OCI-M1 (cell line): ENCODE measurements around the gene HHIPL1.

Source experiments
- DNase-seq: peaks from one replicate; lab custom pipeline; 2025; lab: John Stamatoyannopoulos, UW

HHIPL1 gene

GRCh38 chr14:99690636-99691035, 45.7 kb downstream of the HHIPL1 start:
- DNase-seq: no peak

GRCh38 chr14:99691111-99691885, 46.4 kb downstream of the HHIPL1 start:
- DNase-seq: no peak

DNA sequence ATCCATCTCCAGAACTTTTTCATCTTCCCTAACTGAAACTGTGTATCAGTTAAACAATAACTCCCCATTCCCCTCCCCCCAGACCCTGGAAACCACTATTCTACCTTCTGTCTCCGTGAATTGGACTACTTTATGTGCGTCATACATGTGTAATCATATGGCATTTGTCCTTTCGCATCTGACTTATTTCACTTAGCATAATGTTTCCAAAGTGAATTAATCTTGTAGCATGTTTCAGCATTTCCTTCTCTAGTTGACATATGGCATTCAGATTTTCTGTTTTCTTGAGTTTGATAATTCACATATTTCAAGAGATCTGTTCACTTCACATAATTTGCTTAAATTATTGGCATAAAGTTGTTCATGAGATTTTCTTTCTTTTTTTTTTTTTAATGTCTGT, 49.0 kb downstream of the HHIPL1 start:
- no peak for DNase-seq

DNA sequence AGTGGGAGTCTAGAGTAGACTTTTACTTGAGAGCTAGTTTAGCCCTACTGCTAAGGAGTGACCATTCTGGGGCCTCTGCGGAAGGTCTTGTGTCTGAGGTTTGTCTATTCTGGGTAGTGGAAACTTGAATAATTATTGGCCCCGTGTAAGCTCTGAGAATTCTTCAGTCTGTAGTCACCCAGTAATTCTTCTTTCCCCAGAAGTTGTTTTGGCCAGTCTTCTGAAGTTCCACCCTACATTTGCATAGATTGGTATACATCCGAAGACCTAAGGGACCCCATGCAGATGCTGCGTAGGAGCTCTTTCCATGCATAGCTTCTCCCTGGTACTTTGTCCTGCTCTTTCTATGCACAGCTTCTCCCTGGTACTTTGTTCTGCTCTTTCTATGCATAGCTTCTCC, 52.0 kb downstream of the HHIPL1 start:
- DNase-seq: no peak

DNA sequence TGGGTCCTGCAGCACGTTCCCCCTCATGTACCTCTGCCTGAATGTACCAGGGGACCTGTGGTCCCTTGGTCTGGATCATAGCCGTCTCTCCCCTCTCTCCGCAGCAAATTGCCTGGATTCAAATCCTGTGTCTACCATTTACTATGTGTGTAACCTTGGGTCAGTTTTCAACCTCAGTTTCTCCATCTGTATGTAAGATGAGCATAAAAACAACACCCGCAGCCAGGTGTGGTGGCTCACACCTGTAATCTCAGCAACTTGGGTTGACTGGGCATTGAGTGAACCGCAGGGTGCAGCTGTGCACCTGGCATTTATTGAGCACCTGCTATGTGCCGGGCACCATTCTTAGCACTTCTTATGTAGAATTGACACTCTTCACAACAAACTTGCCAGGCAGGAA, 53.3 kb downstream of the HHIPL1 start:
- no peak for DNase-seq

- DNase-seq: no peak
Observed at GRCh38 chr14:99698642-99699041, 53.7 kb downstream of the HHIPL1 start.

DNA sequence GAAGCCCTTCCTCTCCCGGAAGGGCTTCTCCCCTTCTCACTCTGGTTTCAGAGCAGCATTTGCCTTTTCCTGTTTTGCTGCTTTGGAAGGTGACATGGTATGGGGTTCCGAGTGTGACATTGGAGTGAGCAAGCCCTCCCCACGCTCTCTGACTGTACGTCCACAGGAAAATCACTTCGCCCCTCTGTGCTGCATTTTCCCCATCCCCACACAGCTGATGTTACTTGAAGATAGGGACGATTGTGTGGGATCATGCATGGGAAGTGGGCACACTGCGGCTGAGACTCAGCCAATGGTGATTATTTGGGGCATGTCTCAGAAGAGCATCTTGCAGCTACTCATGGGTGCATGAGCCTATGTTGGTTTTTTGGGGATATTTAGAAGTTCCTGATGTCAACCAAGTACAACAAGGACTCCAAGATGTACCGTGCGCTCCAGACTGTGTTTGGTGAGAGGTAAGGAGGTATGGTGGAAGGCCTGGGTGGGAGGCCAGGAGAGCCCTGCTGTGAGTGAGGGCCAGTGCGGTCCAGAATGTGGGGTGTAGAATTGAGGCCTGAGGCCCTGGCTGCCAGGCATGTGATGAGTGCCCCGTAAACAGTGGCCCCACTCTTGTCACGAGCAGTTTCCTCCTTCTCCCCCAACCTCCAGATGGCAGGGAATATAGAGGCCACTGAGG, 54.3 kb downstream of the HHIPL1 start:
- no peak for DNase-seq

- no peak for DNase-seq
Observed at GRCh38 chr14:99699861-99700260, 54.9 kb downstream of the HHIPL1 start.

DNA sequence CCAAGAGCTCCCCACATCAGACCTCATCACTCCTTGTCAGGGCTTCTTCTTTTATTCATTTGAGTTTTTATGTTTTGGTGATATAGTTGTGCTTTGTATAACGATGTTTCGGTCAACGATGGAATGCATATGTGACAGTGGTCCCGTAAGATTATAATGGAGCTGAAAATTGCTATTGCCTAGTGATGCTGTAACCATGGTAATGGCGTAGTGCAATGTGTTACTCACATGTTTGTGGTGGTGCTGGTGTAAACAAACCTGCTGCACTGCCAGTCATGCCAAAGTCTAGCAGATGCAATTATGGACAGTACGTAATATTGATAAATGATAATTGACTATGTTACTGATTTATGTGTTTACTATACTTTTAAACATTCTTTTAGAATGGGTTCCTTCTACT, 55.5 kb downstream of the HHIPL1 start:
- no peak for DNase-seq

GRCh38 chr14:99701260-99701659, 56.3 kb downstream of the HHIPL1 start:
- DNase-seq: no peak

DNA sequence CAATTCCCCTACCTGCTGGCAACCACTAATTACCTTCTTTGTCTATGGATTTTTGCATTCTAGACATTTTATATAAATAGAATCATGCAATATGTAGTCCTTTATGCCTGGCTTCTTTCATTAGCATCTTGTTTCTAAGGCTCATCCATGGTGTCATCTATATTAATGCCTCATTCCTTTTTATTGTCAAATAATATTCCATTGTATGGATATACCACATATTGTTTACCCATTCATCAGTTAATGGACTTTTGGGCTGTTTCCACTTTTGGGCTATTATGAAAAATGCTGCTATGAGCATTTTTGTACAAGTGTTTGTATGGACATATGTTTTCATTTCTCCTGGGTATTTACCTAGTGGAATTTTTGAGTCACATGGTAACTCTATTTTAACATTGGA, 57.2 kb downstream of the HHIPL1 start:
- no peak for DNase-seq

- no peak for DNase-seq
Observed at GRCh38 chr14:99703381-99703780, 58.5 kb downstream of the HHIPL1 start.

- no peak for DNase-seq
Observed at GRCh38 chr14:99704037-99704436, 59.1 kb downstream of the HHIPL1 start.

DNA sequence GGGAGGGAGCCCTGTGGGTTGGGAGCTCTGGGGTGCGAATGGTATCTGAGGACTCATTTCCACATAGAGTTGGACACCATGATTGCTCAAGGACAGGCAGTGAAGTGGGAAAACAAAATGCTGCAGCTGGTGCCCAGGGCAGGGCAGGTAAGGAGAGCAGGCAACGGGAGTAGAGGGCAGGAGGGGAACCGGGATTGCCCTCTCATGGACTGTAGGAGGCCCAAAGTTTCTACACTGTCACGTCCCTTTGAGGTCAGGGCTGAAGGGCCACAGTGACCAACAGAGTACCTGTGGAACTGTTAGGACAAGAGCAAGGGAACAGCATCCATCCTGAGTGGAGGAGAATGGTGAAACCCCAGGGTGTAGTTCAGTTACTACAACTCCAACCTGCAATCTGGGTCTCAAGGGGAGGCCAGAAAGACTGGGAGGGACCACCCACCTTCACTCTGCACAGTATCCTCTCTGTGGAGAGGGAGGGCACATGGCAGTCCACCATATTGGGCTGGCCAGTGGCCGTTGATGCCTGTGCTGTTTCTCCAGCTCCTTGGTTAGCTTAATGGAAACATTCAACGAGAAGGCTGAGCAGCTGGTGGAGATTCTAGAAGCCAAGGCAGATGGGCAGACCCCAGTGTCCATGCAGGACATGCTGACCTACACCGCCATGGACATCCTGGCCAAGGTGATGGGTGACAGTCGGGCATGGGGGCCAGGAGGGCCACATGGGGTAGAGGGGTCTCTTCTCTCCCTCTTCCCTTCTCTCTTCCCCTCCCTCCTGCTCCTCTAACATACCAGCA, 61.4 kb downstream of the HHIPL1 start:
- DNase-seq: no peak

- no peak for DNase-seq
Observed at GRCh38 chr14:99707420-99707819, 62.5 kb downstream of the HHIPL1 start.

GRCh38 chr14:99707921-99708320, 63.0 kb downstream of the HHIPL1 start:
- DNase-seq: no peak

- no peak for DNase-seq
Observed at GRCh38 chr14:99708449-99708848, 63.5 kb downstream of the HHIPL1 start.

DNA sequence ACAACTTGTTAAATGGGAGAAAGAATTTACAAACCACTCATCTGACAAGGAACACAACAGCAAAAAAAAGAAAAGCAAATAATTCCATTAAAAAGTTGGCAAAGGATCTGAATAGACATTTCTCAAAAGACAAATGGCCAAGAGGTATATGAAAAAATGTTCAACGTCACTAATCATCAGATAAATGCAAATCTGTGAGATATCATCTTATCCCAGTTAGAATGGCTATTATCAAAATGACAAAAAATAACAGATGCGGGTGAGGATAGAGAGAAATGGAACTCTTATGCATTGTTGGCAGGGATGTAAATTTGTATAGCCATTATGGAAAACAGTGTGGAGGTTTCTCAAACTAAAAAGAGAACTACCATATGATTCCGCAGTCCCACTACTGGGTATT, 69.0 kb downstream of the HHIPL1 start:
- no peak for DNase-seq

DNA sequence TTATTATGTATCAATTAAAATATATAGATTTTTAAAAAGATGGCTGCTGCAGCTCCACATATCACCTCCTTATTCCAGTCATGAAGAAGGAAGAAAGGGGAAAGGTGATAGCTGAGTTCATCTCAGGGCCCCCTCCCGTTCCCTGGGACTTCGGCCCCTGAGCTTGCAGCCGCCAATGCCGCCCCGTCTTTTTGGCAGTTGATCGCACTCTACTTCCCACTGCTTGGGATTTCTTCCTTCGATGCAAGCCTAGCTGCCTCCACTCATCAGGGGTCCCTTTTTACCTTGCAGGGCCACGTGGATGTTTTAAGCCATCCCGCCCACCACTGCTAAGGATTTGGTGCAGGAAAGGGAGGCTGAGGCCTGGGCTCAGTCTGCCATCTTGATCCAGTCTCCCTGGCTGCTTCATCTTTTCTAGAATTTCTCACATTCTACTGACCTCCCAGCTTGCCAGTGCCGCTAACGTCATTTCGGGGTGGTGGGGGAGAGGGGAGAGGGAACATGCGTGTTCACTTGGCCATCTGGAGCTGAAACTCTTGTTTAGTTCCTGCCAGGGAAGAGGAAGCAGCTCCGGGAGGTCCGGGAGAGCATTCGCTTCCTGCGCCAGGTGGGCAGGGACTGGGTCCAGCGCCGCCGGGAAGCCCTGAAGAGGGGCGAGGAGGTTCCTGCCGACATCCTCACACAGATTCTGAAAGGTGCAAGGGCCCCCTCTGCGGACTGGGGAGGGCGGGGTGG, 70.5 kb downstream of the HHIPL1 start:
- no peak for DNase-seq

DNA sequence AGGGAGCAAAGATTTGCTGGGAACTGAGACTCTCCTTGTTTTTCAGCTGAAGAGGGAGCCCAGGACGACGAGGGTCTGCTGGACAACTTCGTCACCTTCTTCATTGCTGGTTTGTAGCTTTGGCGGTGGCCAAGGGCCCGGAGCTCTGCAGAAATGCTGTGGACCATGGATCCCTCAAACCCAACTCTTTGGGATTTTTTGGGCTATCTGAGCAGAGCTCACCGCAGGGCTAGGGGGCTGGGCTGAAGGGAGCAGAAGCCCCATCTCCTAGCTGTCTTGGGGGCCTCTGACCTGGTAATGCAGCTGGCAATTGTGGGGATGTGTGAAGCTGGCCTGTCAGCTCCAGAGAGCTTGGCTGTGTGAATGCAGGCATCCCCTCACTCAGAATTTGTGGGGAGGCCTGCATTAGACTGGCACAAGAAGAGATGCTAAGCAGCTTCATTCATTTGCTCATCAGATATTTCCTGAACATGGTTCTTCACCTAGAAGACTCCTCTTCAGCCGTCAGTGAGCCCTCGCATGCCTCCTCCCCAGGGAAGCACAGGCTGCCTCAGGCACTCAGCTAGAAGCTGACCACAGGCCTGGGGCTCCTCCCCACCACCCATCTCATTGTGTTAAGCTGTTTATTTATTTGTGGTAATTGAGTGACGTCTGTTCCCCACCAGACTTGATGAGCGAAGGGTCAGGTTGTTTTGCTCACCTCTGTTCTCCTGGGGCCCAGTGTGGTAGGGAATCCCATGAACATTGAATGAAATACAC, 71.3 kb downstream of the HHIPL1 start:
- DNase-seq: no peak

DNA sequence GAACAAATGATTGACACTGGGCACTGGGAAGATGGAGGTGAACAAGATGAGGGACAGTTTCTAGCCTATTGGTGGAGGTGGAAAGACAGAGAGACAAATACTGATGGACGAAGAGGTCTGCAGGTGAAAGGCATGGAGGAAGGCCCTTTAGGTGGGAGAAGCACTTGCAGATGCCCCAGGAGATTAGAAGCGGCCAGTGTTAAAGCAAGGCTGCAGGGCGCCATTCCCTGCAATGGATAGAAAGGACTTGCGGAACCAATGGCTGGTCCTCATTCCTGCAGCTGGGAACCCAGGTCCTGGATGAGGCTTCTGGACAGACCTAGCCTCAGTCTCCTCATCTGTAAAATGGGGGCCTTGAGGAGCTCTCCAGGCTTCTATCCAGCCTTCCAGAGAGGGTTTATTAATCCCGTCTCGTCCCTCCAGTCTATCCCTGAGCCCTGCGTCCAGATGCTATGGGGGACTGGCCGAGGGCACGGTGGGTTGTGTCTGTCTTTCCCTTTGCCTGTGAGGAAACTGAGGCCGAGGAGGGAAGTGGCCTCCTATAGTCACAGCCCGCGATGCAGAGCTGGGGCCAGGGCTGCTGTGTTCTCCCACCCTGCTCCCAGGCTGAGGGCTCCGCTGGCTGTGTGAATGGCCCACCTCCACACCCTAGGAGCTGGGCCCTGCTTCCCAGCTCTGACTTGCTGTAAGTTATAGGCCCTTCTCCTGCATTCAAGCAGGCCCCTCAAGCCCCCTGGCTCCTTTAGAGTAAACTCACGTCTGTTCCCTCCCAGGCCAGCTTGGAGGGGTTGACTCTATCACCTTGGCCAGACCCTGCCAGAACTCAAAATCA, 72.1 kb downstream of the HHIPL1 start:
- no peak for DNase-seq
